ENCODE data around the gene CDY2B. TPM values are rescaled to one million over a fixed set of nuclear protein-coding genes. Genes with fewer than 3 reads are reported as not detected.
"Not testable (repeated sequence)": the region's sequence is repeated elsewhere in the genome, so short reads cannot be mapped to it uniquely, and the experiment has no call there.

Gene CDY2B
- total RNA-seq, 3 donors from 2014 or later, result not detected

DNA sequence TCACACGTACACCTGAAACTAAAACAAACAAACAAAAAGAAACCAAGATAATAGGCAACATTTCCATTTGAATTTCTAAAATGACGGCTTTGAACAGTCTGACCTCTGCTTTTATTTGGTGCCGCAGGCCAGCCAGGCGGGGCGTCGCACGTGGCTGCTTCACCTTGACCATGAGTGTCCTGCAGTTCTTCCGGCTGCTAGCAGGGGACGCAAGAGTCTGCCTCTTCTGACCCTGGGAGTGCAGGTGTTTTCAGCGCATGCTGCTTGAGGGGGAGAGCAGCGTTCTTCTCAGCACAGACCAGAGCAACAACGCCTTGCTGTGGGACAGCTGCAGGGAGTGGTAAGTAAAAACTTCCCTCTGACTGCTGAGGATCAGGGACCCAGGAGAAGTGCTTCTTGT lies 47.9 kb downstream of the CDY2B start:
- H3K4me3 ChIP-seq; H3K4me1 ChIP-seq; intact Hi-C loops (cut with DNase I; ENCODE audit: low total_unique reads); H3K9me3 ChIP-seq; H3K27ac ChIP-seq; H3K27me3 ChIP-seq; H3K36me3 ChIP-seq; DNase-seq (ENCODE audit: low spot score in 2 of 2): not testable (repeated sequence)

Other genes with a start within 250 kb of the CDY2B start
- gene CDY2A, start 145.6 kb upstream of the CDY2B start, total RNA-seq, result not detected